CD4-positive, CD25-positive, alpha-beta regulatory T cell (primary cell): ENCODE results near the gene SSX3. TPM values are rescaled to one million over a fixed set of nuclear protein-coding genes. Genes with fewer than 3 reads are reported as not detected.
"Not testable (repeated sequence)": the region's sequence is repeated elsewhere in the genome, so short reads cannot be mapped to it uniquely, and the experiment has no call there.

Experiments used
- ATAC-seq, 2 donors: fragments of 150-1000 bp; cut with Tn5 transposase; one replicate each; pipeline ENCODE4 v1.10.0; 2021; ENCODE audit warnings: low read depth in 2 of 2, moderate number of reproducible peaks in 2 of 2, moderate library complexity in 1 of 2
- DNase-seq, 3 donors: peaks; one replicate each; pipeline versions ENCODE4 v3.0.0 to v3.0.0-alpha.2; 2012 to 2022; ENCODE audit warnings: mixed read lengths in 1 of 3
- H3K27ac ChIP-seq: one replicate; pipeline ENCODE4 v1.7.0; 2013; ENCODE audit warnings: mild to moderate bottlenecking, low read length; ENCODE audit not compliant: insufficient read depth, poor library complexity, severe bottlenecking
- H3K27me3 ChIP-seq: one replicate; pipeline ENCODE4 v1.7.0; 2013; ENCODE audit warnings: low read length; ENCODE audit not compliant: control insufficient read depth, insufficient read depth
- H3K36me3 ChIP-seq: one replicate; pipeline ENCODE4 v1.7.0; 2013; ENCODE audit warnings: mild to moderate bottlenecking, low read length, moderate library complexity; ENCODE audit not compliant: control insufficient read depth, insufficient read depth
- H3K4me1 ChIP-seq: 2 replicates; pipeline ENCODE4 v1.7.0; 2013; ENCODE audit warnings: mild to moderate bottlenecking, low read length; ENCODE audit not compliant: insufficient read depth, control insufficient read depth, poor library complexity, severe bottlenecking
- H3K4me3 ChIP-seq: one replicate; pipeline ENCODE4 v1.7.0; 2013; ENCODE audit warnings: low read depth, mild to moderate bottlenecking, low read length, moderate library complexity
- H3K9me3 ChIP-seq, 2 experiments: 1 replicate in 1 of 2; 2 replicates in 1 of 2; pipeline ENCODE4 v1.7.0; 2013; ENCODE audit warnings: low read length in 2 of 2, mild to moderate bottlenecking in 1 of 2, moderate library complexity in 1 of 2; ENCODE audit not compliant: control insufficient read depth in 2 of 2
- H3K27ac Mint-ChIP-seq, 3 donors: one replicate each; pipeline ENCODE4 v1.8.0; 2020 to 2022; ENCODE audit warnings: mild to moderate bottlenecking in 3 of 3, mixed read lengths in 3 of 3, moderate library complexity in 2 of 3
- H3K27me3 Mint-ChIP-seq: one replicate; pipeline ENCODE4 v1.8.0; 2022; ENCODE audit warnings: mild to moderate bottlenecking, mixed read lengths
- H3K36me3 Mint-ChIP-seq: one replicate; pipeline ENCODE4 v1.8.0; 2020; ENCODE audit warnings: mixed read lengths
- H3K4me1 Mint-ChIP-seq, 4 donors: one replicate each; pipeline ENCODE4 v1.8.0; 2020 to 2022; ENCODE audit warnings: mixed read lengths in 4 of 4, mild to moderate bottlenecking in 1 of 4
- H3K4me3 Mint-ChIP-seq, 4 donors: one replicate each; pipeline ENCODE4 v1.8.0; 2020 to 2022; ENCODE audit warnings: mild to moderate bottlenecking in 4 of 4, mixed read lengths in 4 of 4, moderate library complexity in 3 of 4
- H3K9me3 Mint-ChIP-seq, 7 donors: one replicate each; pipeline ENCODE4 v1.8.0; 2020 to 2022; ENCODE audit warnings: mixed read lengths in 7 of 7, mild to moderate bottlenecking in 3 of 7, moderate library complexity in 2 of 7
- polyA plus RNA-seq, 4 donors: library from polyadenylated mRNA; unstranded; fragments of 300-500 nt; fragmentation: Illumina TruSeq; gene quantifications; one replicate each; pipeline ENCODE4 v1.2.3, GENCODE V29; 2021
- total RNA-seq: library from RNA; stranded (reverse); gene quantifications from one replicate; pipeline ENCODE4 v1.2.3, GENCODE V29; 2022

Gene SSX3
- total and polyA plus RNA-seq, 5 donors from 2014 or later: not detected

DNA sequence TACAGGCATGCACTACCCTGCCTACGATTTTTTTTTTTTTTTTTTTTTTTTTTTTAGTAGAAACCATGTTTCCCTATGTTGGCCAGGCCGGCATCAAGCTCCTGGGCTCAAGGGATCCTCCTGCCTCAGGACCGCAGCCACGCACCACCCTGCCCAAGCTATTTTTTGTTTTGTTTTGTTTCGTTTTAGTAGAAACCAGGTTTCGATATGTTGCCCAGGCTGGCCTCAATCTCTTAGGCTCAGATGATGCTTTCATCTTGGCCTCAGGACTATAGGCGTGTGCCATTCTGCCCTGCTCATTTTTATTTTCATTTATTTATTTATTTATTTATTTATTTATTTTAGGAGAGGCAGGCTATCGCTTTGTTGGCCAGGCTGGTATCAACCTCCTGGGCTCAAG is 1.2 kb upstream of the SSX3 start:
- H3K9me3 ChIP-seq: no peaks in the 10 kb centered on the region
- ATAC-seq: no peak

DNA sequence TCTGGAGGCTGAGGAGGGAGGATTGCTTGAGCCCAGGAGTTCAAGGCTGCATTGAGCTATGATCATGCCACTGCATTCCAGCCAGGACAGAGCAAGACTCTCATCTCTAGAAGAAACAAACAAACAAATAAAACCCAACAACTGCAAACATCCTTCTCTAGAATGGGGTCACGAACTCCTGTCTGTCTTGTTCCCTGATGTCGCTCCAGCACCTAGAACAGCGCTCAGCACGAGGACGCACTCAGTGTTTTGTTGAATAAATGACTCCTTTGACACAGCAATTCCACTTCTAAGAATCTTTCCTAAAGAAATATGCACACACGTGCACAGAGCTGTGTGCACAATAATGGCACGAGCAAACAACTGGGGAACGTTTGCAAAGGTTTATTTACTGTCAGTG is 10.4 kb downstream of the SSX3 start:
- not testable (repeated sequence) for H3K9me3 ChIP-seq, H3K4me3 ChIP-seq, ATAC-seq, H3K27me3 ChIP-seq, H3K4me1 Mint-ChIP-seq, H3K9me3 Mint-ChIP-seq, H3K27ac ChIP-seq, DNase-seq, H3K4me3 Mint-ChIP-seq, H3K27ac Mint-ChIP-seq, H3K4me1 ChIP-seq, H3K36me3 ChIP-seq, H3K36me3 Mint-ChIP-seq
- peaks cover 12% of the 10 kb centered on the region for H3K27me3 Mint-ChIP-seq

More for the DNA sequence above, 1.2 kb upstream of the SSX3 start:
- DNase-seq: no peak
- Histone ChIP-seq H3K27ac (no peak overlapping the region), H3K36me3 (no peaks in the 10 kb centered on the region), H3K27me3 (no peaks in the 10 kb centered on the region), H3K4me3 (no peak overlapping the region), H3K4me1 (no peaks in the 10 kb centered on the region)
- Mint-ChIP-seq H3K36me3 (no peaks in the 10 kb centered on the region), H3K4me1 (no peaks in the 10 kb centered on the region), H3K27ac (no peak overlapping the region), H3K27me3 (peaks cover 4% of the 10 kb centered on the region), H3K4me3 (no peak overlapping the region), H3K9me3 (peaks cover 0 to 2% (median 0%) of the 10 kb centered on the region in 7 donors)

DNA sequence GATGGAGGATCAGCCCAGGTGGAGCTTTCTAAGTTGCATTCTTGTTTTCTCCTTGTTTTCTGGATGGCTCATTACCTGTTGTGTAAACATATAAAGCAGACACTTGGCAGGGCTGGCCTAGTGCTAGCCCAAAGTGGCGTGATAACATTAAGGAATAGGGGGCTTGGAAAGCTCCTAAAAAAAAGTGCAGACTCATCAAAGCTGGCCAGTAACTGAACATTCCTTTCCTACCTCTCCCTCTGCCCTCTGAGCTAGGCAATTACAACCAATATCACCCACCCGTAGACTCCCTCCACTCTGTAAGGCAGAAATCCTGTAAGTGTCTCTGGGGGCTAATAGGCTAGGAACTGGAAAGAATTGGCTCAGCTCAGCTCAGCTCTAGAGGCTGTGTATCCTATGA is 42.5 kb downstream of the SSX3 start:
- not testable (repeated sequence) for H3K4me1 ChIP-seq, H3K27me3 Mint-ChIP-seq, H3K27ac ChIP-seq, H3K4me3 Mint-ChIP-seq, H3K36me3 ChIP-seq, H3K27ac Mint-ChIP-seq, H3K9me3 ChIP-seq, DNase-seq, H3K27me3 ChIP-seq, ATAC-seq, H3K9me3 Mint-ChIP-seq, H3K36me3 Mint-ChIP-seq, H3K4me1 Mint-ChIP-seq, H3K4me3 ChIP-seq

DNA sequence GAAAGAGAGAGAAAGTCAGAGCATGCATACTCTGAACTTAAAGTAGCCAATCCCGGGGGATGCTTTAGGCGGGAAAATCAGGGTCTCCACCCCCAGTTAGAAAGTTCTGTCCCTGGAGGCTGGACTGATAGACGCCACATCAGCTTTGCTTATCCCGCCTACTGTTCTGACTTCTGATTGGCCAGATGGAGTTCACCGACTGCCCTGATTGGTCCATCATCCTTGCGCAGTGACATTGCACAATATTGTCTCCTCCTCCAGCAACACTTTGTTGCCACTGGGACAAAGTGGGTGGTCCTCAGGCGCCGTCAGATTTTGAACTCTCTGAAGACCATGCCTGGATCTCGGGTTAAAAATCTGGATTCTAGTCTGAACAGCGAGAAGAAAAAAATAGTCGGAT is 50.3 kb downstream of the SSX3 start:
- H3K4me1 Mint-ChIP-seq: no peaks in the 10 kb centered on the region
- DNase-seq: no peak
- H3K27ac Mint-ChIP-seq: no peak overlapping the region
- no peak for ATAC-seq
- no peaks in the 10 kb centered on the region for H3K36me3 Mint-ChIP-seq
- H3K36me3 ChIP-seq: no peaks in the 10 kb centered on the region
- no peaks in the 10 kb centered on the region for H3K27me3 ChIP-seq
- no peak overlapping the region for H3K4me3 Mint-ChIP-seq
- no peaks in the 10 kb centered on the region for H3K27me3 Mint-ChIP-seq
- no peaks in the 10 kb centered on the region for H3K9me3 ChIP-seq
- H3K9me3 Mint-ChIP-seq: no peaks in the 10 kb centered on the region
- H3K4me1 ChIP-seq: no peaks in the 10 kb centered on the region
- no peak overlapping the region for H3K27ac ChIP-seq
- H3K4me3 ChIP-seq: no peak overlapping the region

Other genes with a start within 250 kb of the SSX3 start
- not detected for gene SPACA5B, start 226.1 kb downstream of the SSX3 start, total RNA-seq
- gene SPACA5B, start 226.1 kb downstream of the SSX3 start, polyA plus RNA-seq: not detected
- not detected for gene SSX5, start 159.9 kb downstream of the SSX3 start, total RNA-seq
- not detected for gene SSX5, start 159.9 kb downstream of the SSX3 start, polyA plus RNA-seq
- not detected for gene SSX1, start 101.3 kb downstream of the SSX3 start, total RNA-seq
- gene SSX1, start 101.3 kb downstream of the SSX3 start, polyA plus RNA-seq: not detected
- not detected for gene SSX4, start 26.8 kb upstream of the SSX3 start, total RNA-seq
- gene SSX4, start 26.8 kb upstream of the SSX3 start, polyA plus RNA-seq: not detected
- not detected for gene SSX4B, start 55.3 kb upstream of the SSX3 start, total RNA-seq
- not detected for gene SSX4B, start 55.3 kb upstream of the SSX3 start, polyA plus RNA-seq
- 23.3 TPM for gene SLC38A5, start 113.6 kb upstream of the SSX3 start, total RNA-seq
- 10 to 100 TPM; 12.9 to 23.7 (median 19.3) TPM for gene SLC38A5, start 113.6 kb upstream of the SSX3 start, polyA plus RNA-seq
- gene FTSJ1, start 119.5 kb upstream of the SSX3 start, total RNA-seq: 64.5 TPM
- 10 to 100 TPM; 57.9 to 73.1 (median 64.4) TPM for gene FTSJ1, start 119.5 kb upstream of the SSX3 start, polyA plus RNA-seq
- 18.5 TPM for gene PORCN, start 152.3 kb upstream of the SSX3 start, total RNA-seq
- gene PORCN, start 152.3 kb upstream of the SSX3 start, polyA plus RNA-seq: 10 to 100 TPM in 1 of 4 donors, 1 to 10 TPM in 3; 8.1 to 11.9 (median 9.4) TPM
- 56.8 TPM for gene EBP, start 165.1 kb upstream of the SSX3 start, total RNA-seq
- gene EBP, start 165.1 kb upstream of the SSX3 start, polyA plus RNA-seq: 100 to 1,000 TPM in 3 of 4 donors, 10 to 100 TPM in 1; 88.4 to 126 (median 109) TPM
- gene TBC1D25, start 183.0 kb upstream of the SSX3 start, total RNA-seq: 32.5 TPM
- 10 to 100 TPM; 14.9 to 18.3 (median 16.9) TPM for gene TBC1D25, start 183.0 kb upstream of the SSX3 start, polyA plus RNA-seq
- gene RBM3, start 217.8 kb upstream of the SSX3 start, total RNA-seq: 309 TPM
- 100 to 1,000 TPM; 192 to 258 (median 219) TPM for gene RBM3, start 217.8 kb upstream of the SSX3 start, polyA plus RNA-seq
- gene WDR13, start 240.8 kb upstream of the SSX3 start, total RNA-seq: 45.8 TPM
- 10 to 100 TPM; 33.4 to 53.7 (median 46.0) TPM for gene WDR13, start 240.8 kb upstream of the SSX3 start, polyA plus RNA-seq